Renal pelvis (tissue), 12 donors: Measurements from ENCODE around the gene CACNG4. TPM values are rescaled to one million over a fixed set of nuclear protein-coding genes. Genes with fewer than 3 reads are reported as not detected.

ENCODE experiments used
- DNase-seq: peaks from one replicate; pipeline ENCODE4 v3.0.0-alpha.2; 2013
- long read RNA-seq, 16 experiments: transcript quantifications; one replicate each; lab custom pipeline, GENCODE V29; 2026
- polyA plus RNA-seq, 3 donors: library from polyadenylated mRNA; unstranded; fragments of 120-200 nt; gene quantifications; one replicate each; pipeline ENCODE4 v1.2.1, GENCODE V29; 2013; ENCODE audit not compliant: insufficient read length in 3 of 3

Gene CACNG4
- 1 to 10 TPM; 2.4 to 3.9 (median 3.2) TPM for polyA plus RNA-seq
- long read RNA-seq, donor 1, partial matches to known transcripts: 0 of 3 reads
- long read RNA-seq, donor 1, other reads (novel, unspliced or antisense): 0 of 3 reads
- long read RNA-seq, donor 2: 0 reads
- long read RNA-seq, donor 3: 0 reads
- long read RNA-seq, donor 4, partial matches to known transcripts: 0 of 1 reads
- long read RNA-seq, donor 4, other reads (novel, unspliced or antisense): 0 of 1 reads
- long read RNA-seq, donor 5, partial matches to known transcripts: 0 of 1 reads
- long read RNA-seq, donor 5, other reads (novel, unspliced or antisense): 0 of 1 reads
- long read RNA-seq, donor 6: 0 reads
- long read RNA-seq, donor 7, partial matches to known transcripts: 0 of 2 reads
- long read RNA-seq, donor 7, other reads (novel, unspliced or antisense): 0 of 2 reads
- long read RNA-seq, donor 8, partial matches to known transcripts: 12 of 13 reads
- long read RNA-seq, donor 8, other reads (novel, unspliced or antisense): 0 of 13 reads
- long read RNA-seq, donor 9, partial matches to known transcripts: 0 of 4 reads
- long read RNA-seq, donor 9, other reads (novel, unspliced or antisense): 0 of 4 reads
- long read RNA-seq, donor 10: 0 reads
- long read RNA-seq, donor 11, partial matches to known transcripts: 0 of 1 reads
- long read RNA-seq, donor 11, other reads (novel, unspliced or antisense): 0 of 1 reads
- long read RNA-seq, donor 12: 0 reads
- long read RNA-seq, donor 13: 0 reads
- long read RNA-seq, donor 14: 0 reads
- long read RNA-seq, donor 15: 0 reads
- long read RNA-seq, donor 16, partial matches to known transcripts: 0 of 1 reads
- long read RNA-seq, donor 16, other reads (novel, unspliced or antisense): 0 of 1 reads

DNA sequence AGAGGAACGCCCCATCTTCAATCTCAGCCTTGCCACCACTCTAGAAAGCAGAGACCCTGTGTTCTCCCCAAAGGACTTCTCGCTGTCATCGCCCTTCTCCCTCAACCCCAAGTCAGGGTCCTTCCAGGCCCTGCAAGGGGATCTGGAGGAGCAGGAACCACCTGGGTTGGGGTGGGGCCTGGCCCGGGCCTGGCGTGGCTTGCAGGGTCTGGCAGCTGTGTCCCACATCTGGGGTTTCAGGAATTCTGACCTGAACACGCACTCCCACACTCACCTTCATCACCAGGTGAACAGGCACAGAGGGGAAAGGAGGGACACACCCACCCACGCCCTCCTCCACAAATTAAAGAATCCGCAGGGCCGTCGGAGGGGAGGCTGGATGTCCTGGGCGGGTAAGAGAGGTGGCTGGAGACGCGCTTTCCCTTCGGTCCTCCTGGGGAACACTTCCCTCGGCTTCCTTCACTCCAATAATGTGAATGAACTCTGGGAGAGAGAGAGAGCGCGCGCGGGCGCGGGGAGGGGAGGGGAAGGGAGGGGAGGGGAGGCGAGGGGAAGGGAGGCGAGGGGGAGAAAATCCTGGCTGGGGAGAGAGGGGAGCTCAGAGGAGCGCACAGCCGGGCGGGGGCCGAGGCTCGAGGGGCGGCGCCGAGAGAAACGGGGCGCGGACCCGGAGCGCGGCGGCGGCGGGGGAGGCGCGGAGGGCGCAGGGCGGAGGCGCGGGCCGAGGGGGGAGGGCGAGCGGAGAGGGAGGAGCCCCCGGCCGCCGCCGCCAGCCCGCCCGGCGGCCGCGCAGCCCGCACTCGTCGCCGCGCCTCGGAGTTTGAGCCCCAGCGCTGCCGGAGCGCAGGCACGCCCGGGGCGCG is at the start of gene CACNG4:
Gene CACNG4 (plus strand): TSS at position 799 of the 863 bp plus-strand sequence. CDS start 205 bp downstream, outside the sequence.
- no peak for DNase-seq

DNA sequence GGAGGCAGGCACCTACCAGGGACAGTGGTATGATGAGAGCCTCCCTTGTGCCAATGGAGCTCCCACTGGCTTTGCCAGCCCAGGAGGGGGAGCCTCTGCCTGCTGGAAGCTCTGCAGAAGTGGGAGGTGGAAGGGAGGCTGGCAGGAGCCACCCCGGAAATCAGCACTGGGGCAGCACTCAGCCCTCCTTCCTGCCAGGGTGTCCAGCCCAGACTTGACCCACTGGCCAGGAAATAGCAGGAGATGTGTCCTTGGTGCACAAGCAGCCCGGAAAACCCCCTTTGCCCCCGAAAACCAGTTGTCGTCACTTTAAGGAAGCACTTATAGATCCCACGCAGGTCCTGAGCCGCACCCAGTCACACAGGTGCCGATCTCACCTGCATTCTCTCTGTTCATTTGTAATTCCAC is 49.3 kb upstream of the CACNG4 start:
- DNase-seq: no peak

DNA sequence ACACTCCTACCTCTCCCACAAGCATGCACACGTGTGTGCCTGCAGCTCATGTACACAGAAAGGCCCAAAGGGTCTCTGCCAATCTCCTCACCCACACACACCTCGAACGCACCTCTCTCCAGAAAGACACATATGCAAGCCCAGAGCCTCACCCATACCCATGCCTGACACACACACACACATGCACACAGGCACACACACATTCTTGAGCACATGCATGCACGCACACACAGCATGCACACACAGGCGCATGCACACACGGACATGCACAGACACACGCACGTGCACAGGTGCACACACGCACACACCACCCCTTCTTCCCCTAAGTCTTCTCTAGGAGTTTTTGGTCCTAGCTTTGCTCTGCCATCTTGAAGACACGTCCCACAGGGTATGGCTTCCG is 48.7 kb upstream of the CACNG4 start:
- DNase-seq: no peak

DNA sequence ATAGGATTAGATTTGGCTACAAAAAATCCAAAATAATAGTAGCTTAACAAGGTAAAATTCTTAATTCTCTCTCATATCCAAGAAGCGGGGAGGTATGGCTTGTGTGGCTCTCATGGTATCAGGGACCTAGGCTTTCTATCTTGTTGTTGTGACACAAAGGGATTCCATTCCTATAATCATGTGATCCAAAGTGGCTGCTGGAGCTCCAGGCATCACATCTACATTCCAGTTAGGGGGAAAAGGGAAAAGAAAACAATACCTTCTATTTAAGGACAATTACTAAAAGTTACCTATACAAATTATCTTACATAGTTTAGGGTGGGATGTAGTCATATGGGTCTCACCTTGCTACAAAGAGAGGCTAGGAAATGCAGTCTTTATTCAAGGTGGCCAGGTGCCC is 47.6 kb upstream of the CACNG4 start:
- no peak for DNase-seq

DNA sequence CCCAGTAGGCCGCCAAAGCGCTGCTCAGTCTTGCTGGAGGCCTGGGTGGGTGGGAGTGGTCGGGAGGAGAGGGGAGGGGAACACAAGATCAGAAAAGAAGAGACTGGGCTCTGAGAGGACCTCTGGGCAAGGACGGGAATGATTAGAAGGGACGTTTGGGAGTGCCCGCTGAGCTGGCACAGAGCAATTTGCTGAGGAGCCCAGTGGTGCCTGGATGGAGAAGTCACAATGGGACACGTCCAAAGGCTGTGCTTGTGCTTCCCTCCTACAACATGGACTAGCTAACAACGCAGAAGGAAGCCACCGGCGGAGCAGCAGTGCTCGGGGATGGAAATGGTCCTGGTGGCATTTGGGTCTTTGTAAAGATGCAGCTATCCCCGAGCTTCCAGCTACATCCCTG is 45.6 kb upstream of the CACNG4 start:
- DNase-seq: no peak

DNA sequence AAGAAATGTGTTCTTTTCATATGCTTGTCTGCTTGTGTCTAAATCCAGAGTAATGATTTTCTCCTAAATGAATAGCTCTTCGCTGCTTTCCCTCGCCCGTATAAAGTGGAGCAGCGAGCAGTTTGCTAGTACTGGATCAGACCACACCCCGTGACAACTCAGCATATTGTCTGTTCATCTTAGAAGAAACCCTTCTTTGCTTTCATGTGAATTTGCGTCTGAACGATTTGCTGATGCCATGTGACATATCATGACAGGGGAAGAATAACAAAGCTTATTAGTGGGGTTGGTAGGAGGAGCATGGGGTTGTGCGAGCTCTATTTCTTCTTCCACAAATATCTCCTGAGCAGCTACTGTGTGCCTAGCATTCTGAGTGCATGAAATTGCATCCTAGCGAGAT is 44.1 kb upstream of the CACNG4 start:
- DNase-seq: no peak

DNA sequence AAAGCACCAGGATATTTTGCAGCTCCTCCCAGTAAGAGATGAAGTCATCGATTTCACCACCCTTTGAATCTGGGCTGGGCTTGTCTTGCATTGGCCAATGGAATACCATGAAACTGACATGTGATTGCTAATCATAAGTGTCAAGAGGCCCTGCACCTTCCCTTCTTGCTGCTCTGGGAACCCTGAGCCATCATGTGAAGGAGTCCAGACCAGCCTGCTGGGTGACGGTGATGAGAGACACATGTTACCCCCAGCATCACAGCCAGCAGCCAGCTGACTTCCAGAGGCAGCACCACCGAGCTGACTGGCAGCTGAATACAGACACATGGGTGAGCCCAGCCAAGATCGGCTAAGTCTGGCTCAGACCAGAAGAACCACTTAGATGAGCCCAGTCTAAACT is 43.6 kb upstream of the CACNG4 start:
- no peak for DNase-seq

DNA sequence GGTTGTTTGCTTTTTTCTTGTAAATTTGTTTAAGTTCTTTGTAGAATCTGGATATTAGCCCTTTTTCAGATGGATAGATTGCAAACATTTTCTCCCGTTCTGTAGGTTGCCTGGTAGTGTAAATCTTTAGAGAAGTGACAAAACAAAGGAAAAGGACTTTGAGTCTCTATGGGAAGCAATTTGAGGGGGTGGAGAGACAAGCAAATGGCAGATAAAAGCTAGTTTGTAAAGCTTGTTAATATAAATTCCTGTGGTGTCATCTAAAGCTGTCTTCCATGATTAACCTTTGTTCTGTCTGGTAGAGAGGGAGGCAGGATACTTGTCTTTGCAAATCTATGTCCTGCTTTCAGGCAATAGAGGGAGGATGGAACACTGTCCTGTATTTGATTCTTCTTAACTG is 40.6 kb upstream of the CACNG4 start:
- no peak for DNase-seq

DNA sequence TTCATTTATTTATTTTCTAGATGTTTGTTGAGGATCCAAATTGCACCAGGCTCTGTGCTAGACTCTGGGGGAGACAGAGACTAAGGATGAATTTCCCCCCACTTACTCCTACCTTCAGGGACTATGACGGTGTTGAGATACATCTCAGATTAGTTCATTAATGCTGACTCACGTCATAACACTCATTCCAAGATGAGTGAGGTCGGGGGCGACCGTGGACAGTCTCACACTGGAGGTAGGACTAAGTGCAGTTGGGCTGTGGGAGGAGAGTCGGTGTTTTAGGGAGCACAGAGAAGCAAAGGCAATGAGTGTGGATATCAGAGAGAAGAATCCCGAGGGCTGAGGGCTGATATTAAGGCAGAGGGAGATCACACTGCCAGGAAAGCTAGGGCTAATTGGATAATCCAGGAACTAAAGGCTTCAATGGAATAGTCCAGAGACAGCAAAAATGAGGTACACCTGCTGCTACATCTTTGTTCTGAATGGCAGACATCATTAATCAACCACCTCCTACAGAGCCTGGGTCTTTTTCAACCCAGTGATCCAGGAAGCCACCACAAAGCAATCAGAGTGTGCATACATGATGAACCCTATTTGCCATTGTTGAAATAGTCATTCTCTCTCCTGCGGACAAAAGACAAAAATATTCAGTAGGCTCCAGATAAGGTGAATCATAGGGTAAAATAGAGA is 38.6 kb upstream of the CACNG4 start:
- no peak for DNase-seq

DNA sequence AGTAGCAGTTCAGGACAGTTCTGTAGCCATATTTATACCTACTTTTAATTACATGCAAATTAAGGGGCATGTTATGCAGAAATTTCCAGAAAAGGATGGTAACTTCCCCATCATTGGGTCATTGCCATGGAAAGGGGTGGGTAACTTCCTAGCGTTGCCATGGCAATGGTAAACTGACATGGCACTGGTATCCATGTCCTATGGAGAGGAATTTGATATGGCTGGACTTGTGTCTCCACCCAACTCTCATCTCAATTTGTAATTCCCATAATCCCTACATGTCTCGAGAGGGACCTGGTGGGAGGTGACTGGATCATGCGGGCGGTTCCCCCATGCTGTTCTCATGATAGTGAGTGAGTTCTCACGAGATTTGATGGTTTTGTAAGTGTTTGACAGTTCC is 35.6 kb upstream of the CACNG4 start:
- DNase-seq: no peak

DNA sequence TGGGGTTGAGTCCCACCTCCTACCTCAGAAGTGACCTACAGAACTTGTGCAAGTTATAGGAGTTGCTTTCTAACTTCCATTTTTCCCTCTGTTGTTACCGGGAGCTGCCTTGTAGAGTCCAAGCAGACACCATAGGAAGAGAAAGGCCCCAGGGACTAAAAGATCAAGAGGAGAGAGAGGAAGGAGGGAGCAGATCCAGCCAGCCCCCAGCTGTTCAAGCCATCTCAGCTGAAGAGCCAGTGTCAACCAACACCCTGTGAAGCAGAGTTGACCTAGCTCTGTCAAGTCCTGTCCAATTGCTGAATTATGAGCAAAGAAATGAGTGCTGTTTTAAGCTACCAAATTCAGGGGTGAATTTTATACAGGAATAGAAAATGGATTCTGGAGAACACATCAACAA is 34.9 kb upstream of the CACNG4 start:
- no peak for DNase-seq

DNA sequence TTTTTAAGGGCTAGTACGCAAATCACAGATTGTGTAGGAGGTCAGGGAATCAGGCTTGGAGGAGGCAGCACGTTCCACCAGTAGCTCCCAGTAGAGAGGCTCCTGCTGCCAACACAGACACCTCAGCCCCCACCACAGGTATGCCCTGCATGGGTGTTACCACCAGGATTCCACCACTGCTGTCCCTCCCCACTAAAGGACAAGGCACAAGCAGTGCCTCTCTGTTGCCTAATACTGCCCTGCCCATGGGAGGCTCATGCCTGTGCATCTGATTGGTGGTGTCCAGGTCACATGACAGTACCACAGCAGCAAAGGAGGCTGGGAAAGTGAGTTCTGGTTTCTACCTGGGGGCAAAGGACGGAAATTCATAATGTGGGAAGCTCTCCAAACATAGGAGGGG is 33.6 kb upstream of the CACNG4 start:
- DNase-seq: no peak

DNA sequence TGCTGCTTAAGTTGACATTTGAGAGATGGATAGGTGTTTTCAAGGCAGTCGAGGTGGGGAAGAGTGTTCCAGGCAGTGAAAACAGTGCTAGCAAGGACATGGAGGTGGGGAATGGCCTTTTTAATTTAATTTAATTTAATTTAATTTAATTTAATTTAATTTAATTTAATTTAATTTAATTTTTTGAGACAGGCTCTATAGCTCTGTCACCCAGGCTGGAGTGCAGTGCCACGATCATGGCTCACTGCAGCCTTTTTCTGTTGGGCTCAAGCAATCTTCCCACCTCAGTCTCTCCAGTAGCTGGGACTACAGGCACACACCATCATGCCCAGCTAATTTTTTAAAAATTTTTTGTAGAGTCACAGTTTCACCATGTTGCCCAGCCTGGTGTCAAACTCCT is 32.2 kb upstream of the CACNG4 start:
- DNase-seq: no peak

DNA sequence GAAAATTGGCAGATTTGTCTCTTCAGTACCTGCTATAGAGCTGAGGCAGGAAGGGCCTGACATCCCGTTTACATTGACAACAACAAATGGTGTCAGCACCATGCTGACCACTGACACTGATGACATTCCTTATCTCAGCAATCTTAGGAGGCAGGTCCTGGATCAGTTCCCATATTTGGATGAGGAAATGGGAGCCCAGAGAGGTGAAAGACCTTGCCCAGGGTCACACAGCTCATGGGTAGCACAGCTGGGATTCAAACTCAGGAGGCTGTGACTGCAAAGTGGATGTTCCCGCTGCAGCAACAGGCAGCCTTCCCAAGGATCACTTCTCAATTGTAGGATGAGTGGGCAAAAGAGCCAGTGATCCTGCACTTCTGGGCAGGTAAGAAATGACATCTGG is 30.5 kb upstream of the CACNG4 start:
- DNase-seq: no peak

DNA sequence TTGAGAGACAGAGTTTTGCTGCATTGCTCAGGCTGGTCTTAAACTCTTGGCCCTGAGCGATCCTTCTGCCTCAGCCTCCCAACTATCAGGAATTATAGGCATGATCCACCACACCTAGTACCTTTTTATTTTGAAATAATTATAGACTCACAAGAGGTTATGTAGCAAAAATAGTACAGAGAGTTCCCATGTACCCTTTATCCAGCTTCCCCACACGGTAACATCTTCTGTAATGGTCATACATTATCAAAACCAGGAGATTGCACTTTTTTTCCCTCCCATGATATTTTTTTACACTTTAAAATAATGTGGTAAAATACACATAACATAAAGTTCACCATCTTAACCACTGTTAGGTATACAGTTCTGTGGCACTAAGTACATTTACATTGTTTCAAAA is 28.8 kb upstream of the CACNG4 start:
- no peak for DNase-seq

DNA sequence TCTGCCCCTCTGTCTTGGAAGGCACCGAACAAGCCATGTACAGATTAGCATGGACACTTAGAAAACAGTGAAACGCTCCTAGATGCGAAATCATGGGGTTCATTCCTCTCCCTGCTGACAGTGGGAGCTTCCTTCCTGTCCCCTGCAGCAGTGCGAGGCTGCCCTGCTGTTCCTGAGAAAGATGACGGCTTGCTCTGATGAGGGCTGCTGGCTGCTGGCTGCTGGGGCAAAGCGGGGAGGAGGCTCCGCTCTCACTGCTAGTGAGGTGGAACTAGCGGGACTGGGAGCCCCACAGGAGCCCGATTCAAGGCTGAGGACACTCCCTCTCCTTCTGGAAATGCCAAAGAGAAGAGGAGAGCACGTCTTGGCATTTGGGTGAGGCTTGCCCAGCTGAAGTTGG is 25.9 kb upstream of the CACNG4 start:
- no peak for DNase-seq

DNA sequence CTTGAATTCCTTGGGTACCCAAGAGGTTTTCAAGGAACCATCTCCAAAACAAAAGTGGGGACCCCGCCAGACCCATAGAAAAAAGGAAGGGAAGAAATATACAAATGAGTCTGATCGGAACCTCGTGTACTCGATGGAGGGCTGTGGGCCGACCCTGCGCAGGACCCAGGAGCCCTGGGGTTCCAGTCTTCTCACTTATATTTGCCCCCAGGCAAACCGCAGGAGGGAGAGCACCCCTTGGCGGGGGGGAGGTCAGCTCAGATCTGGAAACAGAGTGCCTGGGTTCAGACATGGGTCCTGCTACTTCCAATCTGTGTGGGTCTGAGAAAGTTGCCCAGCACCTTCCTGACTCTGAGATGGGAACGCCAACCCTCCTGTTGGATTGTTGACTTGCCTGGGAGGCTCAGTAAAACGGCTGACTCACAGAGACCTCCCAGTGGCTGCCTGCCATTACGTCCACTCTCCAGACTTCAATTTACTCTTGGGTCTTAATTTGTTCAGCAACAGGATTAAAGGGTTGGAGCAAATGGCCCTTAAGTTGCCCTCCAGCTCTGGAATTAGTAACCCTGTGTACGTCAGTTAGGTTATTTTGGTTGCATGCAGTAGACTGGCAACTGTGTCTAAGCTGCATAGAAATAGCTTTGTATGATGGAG is 24.9 kb upstream of the CACNG4 start:
- no peak for DNase-seq

DNA sequence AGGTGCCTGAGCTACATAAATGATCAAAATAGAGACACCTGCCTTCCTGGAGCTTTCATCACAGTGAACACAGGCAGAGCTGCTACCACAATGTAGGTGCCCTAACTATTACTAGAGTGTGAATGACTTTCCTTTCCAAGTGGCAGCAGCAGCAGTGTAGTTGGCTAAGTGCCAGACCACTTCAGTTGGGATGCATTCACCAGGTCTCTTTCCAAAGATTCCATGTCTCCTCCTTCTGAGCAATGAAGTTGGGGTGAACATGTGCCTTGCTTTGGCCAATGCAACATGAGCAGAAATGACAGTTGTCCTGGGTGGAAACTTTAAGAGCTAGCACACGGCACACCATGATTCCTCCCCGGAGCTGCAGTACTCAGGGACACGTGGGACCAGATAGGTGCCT is 23.3 kb upstream of the CACNG4 start:
- no peak for DNase-seq

DNA sequence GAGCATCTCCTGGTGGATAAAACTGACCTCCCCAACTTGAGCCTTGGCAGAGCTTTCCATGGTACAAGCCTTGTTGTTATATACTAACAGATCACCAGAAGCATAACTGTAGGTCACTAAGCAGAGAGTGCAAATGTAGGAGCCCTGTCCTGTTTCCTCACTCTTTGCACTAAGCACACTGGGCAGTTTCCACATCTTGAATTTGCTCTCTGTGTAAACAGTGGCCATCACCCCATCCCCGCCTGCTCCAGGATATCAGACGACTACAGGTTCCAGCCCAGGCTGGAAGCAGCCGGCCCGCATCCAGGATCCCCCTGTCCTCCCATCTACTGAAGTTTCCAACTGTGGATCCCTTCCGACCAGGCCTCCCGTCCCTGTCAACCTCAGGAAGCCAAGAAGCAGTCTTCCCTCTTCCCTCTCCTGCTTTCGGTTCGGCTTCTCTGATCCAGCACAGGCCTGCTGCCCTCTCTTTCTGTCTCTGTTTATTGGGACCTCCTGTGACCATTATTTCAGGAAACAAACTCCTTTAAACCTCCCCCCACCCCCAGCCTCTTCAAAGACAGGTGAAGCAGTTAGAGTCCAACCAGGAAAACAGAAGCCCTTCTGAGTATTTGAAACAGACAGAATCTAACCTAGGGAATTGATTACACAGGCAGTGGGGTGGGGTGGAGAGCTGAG is 22.6 kb upstream of the CACNG4 start:
- no peak for DNase-seq
